Glutamatergic neuron (in vitro differentiated cells): Measurements from ENCODE around the gene SLC4A7. TPM values are rescaled to one million over a fixed set of nuclear protein-coding genes. Genes with fewer than 3 reads are reported as not detected.
"Not testable (repeated sequence)": the region's sequence is repeated elsewhere in the genome, so short reads cannot be mapped to it uniquely, and the experiment has no call there.

ENCODE experiments used
- DNase-seq: peaks from one replicate; pipeline ENCODE4 v3.0.0; 2022
- H3K27ac Mint-ChIP-seq: one replicate; pipeline ENCODE4 v1.8.0; 2020; ENCODE audit warnings: mild to moderate bottlenecking, mixed read lengths, inconsistent platforms; ENCODE audit not compliant: unreplicated experiment
- H3K27me3 Mint-ChIP-seq: one replicate; pipeline ENCODE4 v1.8.0; 2020; ENCODE audit warnings: mild to moderate bottlenecking, moderate library complexity, mixed read lengths, inconsistent platforms; ENCODE audit not compliant: unreplicated experiment
- H3K36me3 Mint-ChIP-seq: one replicate; pipeline ENCODE4 v1.8.0; 2020; ENCODE audit warnings: mild to moderate bottlenecking, mixed read lengths, inconsistent platforms; ENCODE audit not compliant: unreplicated experiment
- H3K4me1 Mint-ChIP-seq: one replicate; pipeline ENCODE4 v1.8.0; 2020; ENCODE audit warnings: mild to moderate bottlenecking, low read depth, mixed read lengths, inconsistent platforms; ENCODE audit not compliant: unreplicated experiment
- H3K4me3 Mint-ChIP-seq: one replicate; pipeline ENCODE4 v1.8.0; 2020; ENCODE audit warnings: mild to moderate bottlenecking, mixed read lengths, inconsistent platforms; ENCODE audit not compliant: unreplicated experiment
- H3K9me3 Mint-ChIP-seq: one replicate; pipeline ENCODE4 v1.8.0; 2020; ENCODE audit warnings: mild to moderate bottlenecking, moderate library complexity, mixed read lengths, inconsistent platforms; ENCODE audit not compliant: unreplicated experiment
- CTCF ChIP-seq: fragments of 200-600 bp; sonication (generic); IDR thresholded peaks from one replicate; pipeline ENCODE4 v1.5.0; 2021; ENCODE audit not compliant: partially characterized antibody, unreplicated experiment
- long read RNA-seq: library from polyadenylated mRNA; unstranded; transcript quantifications from one replicate; pipeline ENCODE4 v2.0.0, GENCODE V29; 2020; ENCODE audit not compliant: unreplicated experiment
- total RNA-seq: library from RNA; stranded (reverse); fragmentation: NEBNext Ultra II Directional; extraction: Animal tissue kit (Norgen Biotek cat#: 25700); gene quantifications from one replicate; pipeline ENCODE4 v1.2.1, GENCODE V29; 2021; ENCODE audit not compliant: unreplicated experiment

Gene SLC4A7
- total RNA-seq, result 67.0 TPM
- long read RNA-seq, partial matches to known transcripts, result 10 of 11 reads
- long read RNA-seq, other reads (novel, unspliced or antisense), result 1 of 11 reads

- Mint-ChIP-seq H3K36me3 (no peaks in the 10 kb centered on the region), H3K27ac (peak within 1 kb of the TSS; percentile 95), H3K9me3 (peaks cover 9% of the 10 kb centered on the region), H3K27me3 (peaks cover 12% of the 10 kb centered on the region), H3K4me1 (peaks cover 5% of the 10 kb centered on the region), H3K4me3 (peak within 1 kb of the TSS; percentile 98)
- peak; percentile 100 for DNase-seq
- no peak for TF ChIP-seq CTCF
Observed at GRCh38 chr3:27484015-27484844, at the start of gene SLC4A7. Gene SLC4A7, minus strand, starts transcription at chr3:27484384. Its CDS starts 258 bp downstream, at chr3:27484126.

- Mint-ChIP-seq H3K9me3 (no peaks in the 10 kb centered on the region), H3K4me1 (peaks cover 2% of the 10 kb centered on the region), H3K27ac (no peak overlapping the region), H3K27me3 (peaks cover 3% of the 10 kb centered on the region), H3K4me3 (no peak overlapping the region), H3K36me3 (no peaks in the 10 kb centered on the region)
- no peak for DNase-seq
- no peak for TF ChIP-seq CTCF
Observed at GRCh38 chr3:27533261-27533607, 49.0 kb upstream of the SLC4A7 start.

GRCh38 chr3:27532426-27533260, 48.5 kb upstream of the SLC4A7 start:
- Mint-ChIP-seq H3K9me3 (no peaks in the 10 kb centered on the region), H3K27ac (no peak overlapping the region), H3K36me3 (no peaks in the 10 kb centered on the region), H3K4me3 (no peak overlapping the region), H3K4me1 (peaks cover 2% of the 10 kb centered on the region), H3K27me3 (peaks cover 3% of the 10 kb centered on the region)
- TF ChIP-seq CTCF, result no peak
- DNase-seq, result no peak

GRCh38 chr3:27531193-27531751, 47.1 kb upstream of the SLC4A7 start:
- H3K9me3 Mint-ChIP-seq, DNase-seq, H3K4me3 Mint-ChIP-seq, H3K27ac Mint-ChIP-seq, H3K4me1 Mint-ChIP-seq, H3K27me3 Mint-ChIP-seq, H3K36me3 Mint-ChIP-seq: not testable (repeated sequence)

- Mint-ChIP-seq H3K27ac (no peak overlapping the region), H3K4me1 (no peaks in the 10 kb centered on the region), H3K9me3 (no peaks in the 10 kb centered on the region), H3K4me3 (no peak overlapping the region), H3K36me3 (no peaks in the 10 kb centered on the region), H3K27me3 (peaks cover under 1% of the 10 kb centered on the region)
- no peak for TF ChIP-seq CTCF
- no peak for DNase-seq
Observed at GRCh38 chr3:27528791-27529190, 44.6 kb upstream of the SLC4A7 start.
